ENCODE data around the gene ZNF605.

GRCh38 chr12:132941336-132941954 is 14.7 kb downstream of the ZNF605 start:
- TF ChIP-seq EZH2phosphoT487 (IDR thresholded peaks at IDR 0.05; ENCODE audit: insufficient read depth, low read depth), result no peak
- TF ChIP-seq EZH2 (IDR thresholded peaks at IDR 0.05; ENCODE audit: insufficient read depth, poor library complexity, severe bottlenecking), result no peak
